ENCODE results near the gene RUSC2.
"Not testable (repeated sequence)": the region's sequence is repeated elsewhere in the genome, so short reads cannot be mapped to it uniquely, and the experiment has no call there.

RUSC2 gene, protein sequence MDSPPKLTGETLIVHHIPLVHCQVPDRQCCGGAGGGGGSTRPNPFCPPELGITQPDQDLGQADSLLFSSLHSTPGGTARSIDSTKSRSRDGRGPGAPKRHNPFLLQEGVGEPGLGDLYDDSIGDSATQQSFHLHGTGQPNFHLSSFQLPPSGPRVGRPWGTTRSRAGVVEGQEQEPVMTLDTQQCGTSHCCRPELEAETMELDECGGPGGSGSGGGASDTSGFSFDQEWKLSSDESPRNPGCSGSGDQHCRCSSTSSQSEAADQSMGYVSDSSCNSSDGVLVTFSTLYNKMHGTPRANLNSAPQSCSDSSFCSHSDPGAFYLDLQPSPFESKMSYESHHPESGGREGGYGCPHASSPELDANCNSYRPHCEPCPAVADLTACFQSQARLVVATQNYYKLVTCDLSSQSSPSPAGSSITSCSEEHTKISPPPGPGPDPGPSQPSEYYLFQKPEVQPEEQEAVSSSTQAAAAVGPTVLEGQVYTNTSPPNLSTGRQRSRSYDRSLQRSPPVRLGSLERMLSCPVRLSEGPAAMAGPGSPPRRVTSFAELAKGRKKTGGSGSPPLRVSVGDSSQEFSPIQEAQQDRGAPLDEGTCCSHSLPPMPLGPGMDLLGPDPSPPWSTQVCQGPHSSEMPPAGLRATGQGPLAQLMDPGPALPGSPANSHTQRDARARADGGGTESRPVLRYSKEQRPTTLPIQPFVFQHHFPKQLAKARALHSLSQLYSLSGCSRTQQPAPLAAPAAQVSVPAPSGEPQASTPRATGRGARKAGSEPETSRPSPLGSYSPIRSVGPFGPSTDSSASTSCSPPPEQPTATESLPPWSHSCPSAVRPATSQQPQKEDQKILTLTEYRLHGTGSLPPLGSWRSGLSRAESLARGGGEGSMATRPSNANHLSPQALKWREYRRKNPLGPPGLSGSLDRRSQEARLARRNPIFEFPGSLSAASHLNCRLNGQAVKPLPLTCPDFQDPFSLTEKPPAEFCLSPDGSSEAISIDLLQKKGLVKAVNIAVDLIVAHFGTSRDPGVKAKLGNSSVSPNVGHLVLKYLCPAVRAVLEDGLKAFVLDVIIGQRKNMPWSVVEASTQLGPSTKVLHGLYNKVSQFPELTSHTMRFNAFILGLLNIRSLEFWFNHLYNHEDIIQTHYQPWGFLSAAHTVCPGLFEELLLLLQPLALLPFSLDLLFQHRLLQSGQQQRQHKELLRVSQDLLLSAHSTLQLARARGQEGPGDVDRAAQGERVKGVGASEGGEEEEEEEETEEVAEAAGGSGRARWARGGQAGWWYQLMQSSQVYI (N-terminal part only)

DNA sequence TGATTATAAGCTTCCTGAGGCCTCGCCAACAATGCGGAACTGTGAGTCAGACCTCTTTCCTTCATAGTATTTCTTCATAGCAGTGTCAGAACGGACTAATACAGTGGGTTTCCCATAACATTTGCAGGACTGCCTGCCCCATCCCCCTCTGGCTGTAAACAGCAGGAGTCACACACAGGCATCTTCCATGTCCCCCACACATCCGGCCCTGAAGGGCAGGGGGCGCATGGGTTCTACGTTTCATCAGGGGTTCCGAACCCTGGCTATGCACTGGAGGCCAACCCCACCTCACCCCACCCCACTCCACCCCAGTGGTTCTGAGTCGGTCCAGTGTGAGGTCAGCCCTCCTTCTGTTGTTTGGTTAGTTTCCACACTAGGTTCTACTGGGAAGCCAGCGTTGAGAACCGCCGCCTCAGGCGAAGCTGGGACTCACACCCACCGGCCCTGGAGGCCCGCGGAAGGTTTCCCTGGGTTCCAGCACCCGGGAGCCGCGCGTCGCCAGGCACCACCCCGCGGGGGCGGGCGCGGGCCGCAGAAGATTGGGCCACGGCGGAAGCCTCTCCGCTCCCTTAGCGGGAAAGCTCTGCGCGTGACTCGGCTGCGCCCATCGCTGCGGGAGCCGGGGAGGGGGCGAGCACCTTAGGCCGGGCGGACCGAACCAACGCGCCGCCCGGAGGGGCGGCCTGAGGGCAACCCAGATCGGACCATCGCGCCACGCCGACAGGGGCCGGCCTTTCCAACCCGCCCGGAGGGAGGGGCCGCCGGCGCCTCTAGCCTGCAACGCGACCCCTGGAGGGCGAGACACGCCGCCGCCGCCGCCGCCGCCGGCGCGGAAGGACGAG, at the start of gene RUSC2:
RUSC2 (plus strand) TSS at position 799 of the 842 bp plus-strand sequence. CDS start 56,411 bp downstream, outside the sequence.
- no peak for DNase-seq (ENCODE audit: low read depth in 2 of 2)

DNA sequence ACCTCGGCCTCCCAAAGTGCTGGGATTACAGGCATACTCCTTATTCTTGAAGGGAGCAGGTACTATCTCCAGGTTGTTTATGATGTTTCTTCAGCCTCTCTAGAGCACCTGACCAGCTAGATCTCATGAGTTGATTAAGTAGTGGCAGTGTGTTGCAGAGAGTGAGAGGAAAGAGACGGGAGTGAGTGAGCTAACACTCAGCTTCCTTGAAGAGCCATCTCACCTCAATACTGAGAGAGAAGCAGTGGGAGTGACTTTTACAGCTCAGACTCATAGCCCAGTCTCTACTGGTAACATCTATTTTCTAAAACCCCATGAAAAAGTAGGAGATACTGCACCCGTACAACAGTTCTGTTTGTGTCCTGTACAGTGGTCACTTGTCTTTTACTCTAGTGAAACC, 43.9 kb upstream of the RUSC2 start:
- no peak for DNase-seq (ENCODE audit: low read depth in 2 of 2)

DNA sequence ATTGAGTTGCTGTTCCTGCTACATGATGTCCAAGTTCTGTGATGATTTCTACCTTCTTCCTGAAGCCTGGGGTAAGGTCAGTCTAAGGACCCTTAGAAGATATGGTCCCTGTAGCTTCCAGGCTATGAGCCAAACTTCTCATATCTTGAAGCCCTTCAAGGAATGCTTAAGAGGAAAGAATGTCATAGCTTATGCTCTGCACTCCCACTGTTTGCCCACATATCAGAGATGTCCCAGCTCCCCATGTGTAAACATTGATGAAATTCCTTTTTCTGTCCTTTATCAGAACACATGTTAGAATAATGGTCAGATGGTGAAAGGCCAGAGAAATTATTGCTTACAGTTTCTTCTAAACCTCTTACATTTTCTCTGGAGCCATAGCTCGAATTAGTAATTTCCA, 41.4 kb upstream of the RUSC2 start:
- no peak for DNase-seq (ENCODE audit: low read depth in 2 of 2)

GRCh38 chr9:35452481-35452880, 37.4 kb upstream of the RUSC2 start:
- no peak for DNase-seq (ENCODE audit: low read depth in 2 of 2)

DNA sequence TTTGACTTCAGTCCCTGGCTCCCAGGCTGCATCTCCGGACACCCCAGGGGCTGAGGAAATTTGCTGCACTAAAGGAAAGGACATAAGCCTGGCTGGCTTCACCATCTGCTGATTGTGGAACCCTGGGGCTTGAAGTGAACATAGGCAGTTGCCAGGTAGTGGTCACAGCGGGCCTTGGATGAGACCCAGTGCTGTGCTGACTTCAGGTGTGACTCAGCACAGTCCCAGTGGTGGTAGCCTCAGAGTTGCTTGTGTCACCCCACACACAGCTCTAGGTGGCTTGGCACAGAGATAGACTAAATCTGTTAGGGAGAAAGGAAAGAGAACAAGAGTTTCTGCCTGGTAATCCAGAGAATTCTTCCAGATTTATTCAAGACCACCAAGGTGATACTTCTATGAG, 36.1 kb upstream of the RUSC2 start:
- no peak for DNase-seq (ENCODE audit: low read depth in 2 of 2)

GRCh38 chr9:35464141-35465025, 25.5 kb upstream of the RUSC2 start:
- no peak for DNase-seq (ENCODE audit: low read depth in 2 of 2)

- DNase-seq (ENCODE audit: low read depth in 2 of 2) = no peak
These were observed 19.6 kb upstream of the RUSC2 start for GRCh38 chr9:35470340-35470739.

GRCh38 chr9:35470894-35471293, 19.0 kb upstream of the RUSC2 start:
- no peak for DNase-seq (ENCODE audit: low read depth in 2 of 2)

DNA sequence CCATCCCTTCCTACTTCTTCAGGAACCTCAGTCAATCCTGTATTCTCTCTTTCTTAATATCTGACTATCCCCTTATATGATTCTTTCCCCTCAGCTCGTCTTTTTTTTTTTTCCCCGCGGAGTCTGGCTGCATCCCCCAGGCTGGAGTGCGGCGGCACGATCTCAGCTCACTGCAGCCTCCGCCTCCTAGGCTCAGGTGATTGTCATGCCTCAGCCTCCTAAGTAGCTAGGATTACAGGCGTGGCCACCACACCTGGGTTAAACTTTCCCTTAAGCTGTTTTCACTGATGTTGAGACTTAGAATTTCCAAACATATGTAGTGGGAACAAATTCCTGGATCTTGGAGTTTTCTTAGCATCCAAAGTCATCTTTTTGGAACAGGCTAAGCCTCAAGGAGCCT, 13.3 kb upstream of the RUSC2 start:
- DNase-seq (ENCODE audit: low read depth in 2 of 2) = no peak

DNA sequence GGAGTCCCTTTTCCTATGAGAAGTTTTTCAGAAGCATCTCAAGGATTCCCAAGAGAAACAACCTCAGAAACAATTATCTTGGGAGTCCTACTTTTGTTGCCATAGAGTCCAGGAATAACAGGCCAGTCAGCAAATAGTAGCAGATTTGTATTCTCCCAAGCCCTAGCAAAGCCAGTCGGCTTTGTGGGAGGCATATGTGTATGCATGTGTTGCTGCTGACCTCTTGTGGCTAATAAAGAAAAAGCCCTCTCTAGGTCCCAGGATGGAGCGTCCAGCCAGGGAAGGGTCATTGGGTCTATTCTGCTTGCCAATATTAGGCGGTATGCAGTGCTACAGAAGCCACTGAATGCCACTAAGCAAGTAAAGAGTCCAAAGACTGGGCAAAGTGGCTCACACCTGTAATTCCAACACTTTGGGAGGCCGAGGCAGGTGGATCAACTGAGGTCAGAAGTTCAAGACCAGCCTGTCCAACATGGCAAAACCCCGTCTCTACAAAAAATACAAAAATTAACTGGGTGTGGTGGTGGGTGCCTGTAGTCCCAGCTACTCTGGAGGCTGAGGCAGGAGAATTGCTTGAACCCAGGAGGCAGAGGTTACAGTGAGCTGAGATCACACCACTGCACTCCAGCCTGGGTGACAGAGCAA, 12.6 kb upstream of the RUSC2 start:
- not testable (repeated sequence) for DNase-seq (ENCODE audit: low read depth in 2 of 2)

DNA sequence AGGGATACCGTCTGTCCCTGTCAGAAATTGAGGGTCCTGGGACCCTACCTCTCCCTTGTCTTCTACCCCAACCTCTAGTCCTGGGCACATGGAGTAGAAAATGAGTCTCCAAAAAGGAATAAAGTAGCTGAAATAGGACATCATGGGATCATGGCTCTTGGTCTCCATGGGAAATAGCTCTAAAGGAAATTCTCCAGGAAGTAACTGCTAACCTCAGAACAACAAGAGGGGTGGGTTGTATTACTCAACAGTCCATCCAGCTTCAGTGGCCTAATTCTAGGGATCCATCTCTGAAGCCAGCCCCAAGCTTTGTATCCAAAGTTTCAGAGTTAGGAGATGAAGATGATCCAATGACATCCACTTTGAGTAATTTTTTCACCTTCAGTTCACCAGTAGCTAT, 11.0 kb upstream of the RUSC2 start:
- no peak for DNase-seq (ENCODE audit: low read depth in 2 of 2)

DNA sequence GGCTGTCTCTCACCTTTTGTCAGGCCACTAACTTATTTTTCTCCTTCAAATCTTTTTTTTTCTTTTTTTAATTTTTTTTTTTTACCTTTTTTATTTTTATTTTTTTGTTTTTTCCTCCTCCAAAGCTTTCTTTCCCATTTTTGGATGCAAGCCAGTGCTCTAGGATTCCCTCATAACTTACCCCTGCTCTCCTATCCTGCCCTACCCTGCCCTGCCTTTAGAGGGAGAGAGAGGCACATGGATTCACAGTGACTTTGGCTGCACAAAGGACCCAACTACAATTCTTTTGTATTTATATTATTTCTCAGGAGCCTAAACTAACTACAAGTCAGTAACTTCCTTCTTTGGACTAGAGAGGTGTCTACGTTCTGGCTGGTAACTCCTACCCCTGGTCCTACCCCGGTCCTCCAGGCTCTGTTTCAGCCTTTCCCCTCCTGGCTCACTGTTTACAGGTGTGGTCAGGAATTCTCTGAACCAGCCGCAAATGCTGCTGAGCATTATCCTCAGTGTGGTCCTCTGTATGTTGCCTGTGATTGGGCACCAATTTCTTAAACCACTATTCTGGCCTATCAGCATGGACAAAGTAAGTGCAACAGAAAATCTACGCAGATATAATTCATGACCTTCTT, 8.4 kb upstream of the RUSC2 start:
- no peak for DNase-seq (ENCODE audit: low read depth in 2 of 2)

GRCh38 chr9:35482071-35482470, 7.8 kb upstream of the RUSC2 start:
- DNase-seq (ENCODE audit: low read depth in 2 of 2) = no peak

- no peak for DNase-seq (ENCODE audit: low read depth in 2 of 2)
These were observed 5.5 kb upstream of the RUSC2 start for GRCh38 chr9:35484406-35484805.

DNA sequence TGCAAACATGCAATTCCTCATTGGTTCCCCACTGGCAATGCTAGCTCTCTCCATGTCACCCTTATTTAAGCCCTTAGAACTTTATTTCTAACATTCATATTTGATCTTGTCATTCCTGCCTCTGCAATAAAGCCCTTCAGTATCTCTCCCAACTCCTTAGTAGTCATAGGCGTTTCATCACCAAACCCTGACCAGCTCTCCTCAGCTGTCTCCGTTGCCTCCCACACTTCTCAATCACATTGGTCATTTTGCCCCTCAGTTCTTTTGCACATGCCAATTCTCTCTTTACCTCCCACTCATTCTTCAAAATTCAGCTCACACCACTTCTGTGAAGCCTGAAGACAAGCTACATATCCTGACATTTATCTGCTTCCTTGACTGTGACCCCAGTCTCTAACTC, 2.8 kb upstream of the RUSC2 start:
- DNase-seq (ENCODE audit: low read depth in 2 of 2) = no peak

- no peak for DNase-seq (ENCODE audit: low read depth in 2 of 2)
These were observed 1.9 kb upstream of the RUSC2 start for GRCh38 chr9:35488021-35488420.

- no peak for DNase-seq (ENCODE audit: low read depth in 2 of 2)
These were observed 1.2 kb upstream of the RUSC2 start for GRCh38 chr9:35488566-35489312.

DNA sequence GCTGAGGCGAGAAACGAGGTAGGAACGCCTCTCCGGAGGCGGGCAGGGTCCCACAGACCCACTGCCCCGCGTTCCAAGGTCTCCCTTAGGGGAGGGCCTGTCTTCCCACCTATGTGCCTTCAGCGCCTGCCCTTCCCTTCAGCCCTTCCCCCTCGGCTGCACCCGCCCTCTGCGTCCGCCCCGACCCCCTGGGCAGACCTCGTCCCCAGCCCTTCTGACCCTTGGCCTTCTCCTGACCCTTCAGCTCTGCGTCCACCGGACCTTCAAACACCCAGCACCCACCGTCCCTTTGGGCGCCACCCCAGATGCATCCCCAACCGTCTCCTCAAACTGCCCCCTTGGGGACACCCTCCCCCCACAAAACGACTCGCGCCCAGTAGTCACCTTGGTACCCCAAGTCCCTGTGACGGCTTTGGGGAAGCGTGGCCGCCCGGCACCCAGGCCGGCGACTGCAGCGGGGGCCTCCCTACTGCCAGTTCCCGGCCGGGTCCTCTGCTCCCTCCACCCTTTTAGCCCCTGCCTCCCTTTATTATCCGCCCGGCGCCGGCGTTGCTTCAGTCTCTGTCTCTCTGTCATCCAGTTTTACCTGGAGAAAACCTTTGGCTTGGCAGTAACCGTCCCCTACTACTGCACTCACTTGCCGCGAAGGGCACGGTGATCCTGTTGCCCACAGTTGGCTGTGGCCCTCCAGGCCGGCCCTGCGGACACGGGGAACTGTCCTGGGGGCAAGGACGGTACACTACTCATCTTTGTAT, 421 bp downstream of the RUSC2 start:
- no peak for DNase-seq (ENCODE audit: low read depth in 2 of 2)

Data from activated CD8-positive, alpha-beta memory T cell treated with anti-CD3 and anti-CD28 coated beads for 4 hours (primary cell).